OCI-LY7 (cell line): ENCODE results near the gene KIR3DL3. TPM values are rescaled to one million over a fixed set of nuclear protein-coding genes. Genes with fewer than 3 reads are reported as not detected.

Experiments used
- BruUV-seq: library from RNA; stranded (reverse); fragments of 400-500 nt; replicated peaks from 2 replicates; lab custom pipeline; 2021; lab: Mats Ljungman, UMichigan
- CTCF ChIA-PET: fragments of 300-600 bp; sonication (Branson Sonifier 250); formaldehyde crosslinking; loops from one replicate; lab custom pipeline; 2022; ENCODE audit warnings: antibody characterized with exemption; ENCODE audit not compliant: unreplicated experiment; lab: Charles Lee
- POLR2A ChIA-PET: fragments of 300-600 bp; sonication (Branson Sonifier 250); formaldehyde crosslinking; loops from one replicate; lab custom pipeline; 2022; ENCODE audit warnings: antibody characterized with exemption; lab: Charles Lee
- DNase-seq: peaks from one replicate; pipeline ENCODE4 v3.0.0-alpha.2; 2015; ENCODE audit warnings: low spot score
- H2AFZ ChIP-seq: fragments of 200-600 bp; sonication (generic), shearing (Covaris generic); 2 replicates; pipeline ENCODE4 v1.6.1; 2014; ENCODE audit warnings: mild to moderate bottlenecking, antibody characterized with exemption, low read length, moderate library complexity
- H3K27ac ChIP-seq: fragments of 200-600 bp; sonication (generic); 2 replicates; pipeline ENCODE4 v1.5.1; 2014; ENCODE audit warnings: mixed run types, low read depth, mild to moderate bottlenecking, moderate library complexity, low read length, inconsistent platforms; ENCODE audit not compliant: poor library complexity, severe bottlenecking
- H3K36me3 ChIP-seq: fragments of 200-600 bp; sonication (generic); 2 replicates; pipeline ENCODE4 v1.6.1; 2014; ENCODE audit warnings: mild to moderate bottlenecking, antibody characterized with exemption, low read length, moderate library complexity, mixed read lengths; ENCODE audit not compliant: insufficient read depth
- H3K4me1 ChIP-seq: fragments of 200-600 bp; sonication (generic); 2 replicates; pipeline ENCODE4 v1.5.1; 2014; ENCODE audit warnings: mild to moderate bottlenecking, low read length; ENCODE audit not compliant: insufficient read depth, poor library complexity, severe bottlenecking
- H3K4me2 ChIP-seq: fragments of 200-600 bp; sonication (generic); 2 replicates; pipeline ENCODE4 v1.6.1; 2014; ENCODE audit warnings: mild to moderate bottlenecking, low read length
- H3K4me3 ChIP-seq: fragments of 200-600 bp; sonication (generic); 2 replicates; pipeline ENCODE4 v1.5.1; 2014; ENCODE audit warnings: mild to moderate bottlenecking, low read depth, low read length; ENCODE audit not compliant: poor library complexity, severe bottlenecking
- H3K79me2 ChIP-seq: fragments of 200-600 bp; sonication (generic); 2 replicates; pipeline ENCODE4 v1.6.1; 2016; ENCODE audit warnings: low read depth, mild to moderate bottlenecking, low read length, moderate library complexity, mixed read lengths; ENCODE audit not compliant: insufficient read depth
- H3K9me2 ChIP-seq: fragments of 200-600 bp; sonication (generic); 2 replicates; pipeline ENCODE4 v1.6.1; 2016; ENCODE audit warnings: mild to moderate bottlenecking, low read length, mixed read lengths; ENCODE audit not compliant: insufficient read depth
- H3K9me3 ChIP-seq: fragments of 200-600 bp; sonication (generic); 2 replicates; pipeline ENCODE4 v1.6.1; 2014; ENCODE audit warnings: mild to moderate bottlenecking, mixed run types, low read length, mixed read lengths
- H4K20me1 ChIP-seq: fragments of 200-600 bp; sonication (generic); 2 replicates; pipeline ENCODE4 v1.6.1; 2014; ENCODE audit warnings: mild to moderate bottlenecking, antibody characterized with exemption, low read length, moderate library complexity, mixed read lengths; ENCODE audit not compliant: insufficient read depth
- EZH2phosphoT487 ChIP-seq: fragments of 200-600 bp; sonication (generic); IDR thresholded peaks from 2 replicates; pipeline ENCODE4 v1.6.1; 2018; ENCODE audit warnings: low read depth, borderline replicate concordance, mild to moderate bottlenecking, mixed run types, antibody characterized with exemption, low read length, moderate library complexity, mixed read lengths
- intact Hi-C: fragments of 100-400 bp; cut with micrococcal nuclease; formaldehyde crosslinking; loops from one replicate; pipeline ENCODE4 v1.10.0; 2022; ENCODE audit not compliant: unreplicated experiment
- total RNA-seq, 2 experiments: library from RNA; depleted of rRNA in 1 of 2; stranded (reverse); fragments of >200 nt in 1 of 2; shearing (Covaris generic) in 1 of 2; gene quantifications; 2 replicates each; pipeline ENCODE4 v1.2.3, GENCODE V29; 2014 to 2022
- TF ChIP-seq, protein P1 (sequence below): fragments of 200-600 bp; sonication (generic); conservative IDR thresholded peaks from 2 replicates; pipeline ENCODE4 v1.5.1; 2014; ENCODE audit warnings: mild to moderate bottlenecking, antibody characterized with exemption, low read length, moderate library complexity, mixed read lengths

KIR3DL3 gene
- total RNA-seq, 2 experiments from 2014 or later = not detected

DNA sequence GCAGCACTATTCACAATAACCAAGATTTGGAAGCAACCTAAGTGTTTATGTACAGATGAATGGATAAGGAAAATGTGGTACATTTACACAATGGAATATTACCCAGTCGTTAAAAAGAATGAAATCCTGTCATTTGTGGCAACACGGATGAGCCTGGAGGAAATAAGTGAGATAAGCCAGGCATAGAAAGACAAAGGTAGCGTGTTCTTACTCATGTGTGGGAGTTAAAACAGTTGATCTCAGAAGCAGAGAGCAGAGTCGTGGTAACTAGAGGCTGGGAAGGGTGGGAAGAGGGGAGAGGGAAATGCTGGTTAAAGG lies 32.0 kb upstream of the KIR3DL3 start:
- no peak for DNase-seq
- TF ChIP-seq EZH2phosphoT487 = no peak
- TF ChIP-seq, protein P1, sequence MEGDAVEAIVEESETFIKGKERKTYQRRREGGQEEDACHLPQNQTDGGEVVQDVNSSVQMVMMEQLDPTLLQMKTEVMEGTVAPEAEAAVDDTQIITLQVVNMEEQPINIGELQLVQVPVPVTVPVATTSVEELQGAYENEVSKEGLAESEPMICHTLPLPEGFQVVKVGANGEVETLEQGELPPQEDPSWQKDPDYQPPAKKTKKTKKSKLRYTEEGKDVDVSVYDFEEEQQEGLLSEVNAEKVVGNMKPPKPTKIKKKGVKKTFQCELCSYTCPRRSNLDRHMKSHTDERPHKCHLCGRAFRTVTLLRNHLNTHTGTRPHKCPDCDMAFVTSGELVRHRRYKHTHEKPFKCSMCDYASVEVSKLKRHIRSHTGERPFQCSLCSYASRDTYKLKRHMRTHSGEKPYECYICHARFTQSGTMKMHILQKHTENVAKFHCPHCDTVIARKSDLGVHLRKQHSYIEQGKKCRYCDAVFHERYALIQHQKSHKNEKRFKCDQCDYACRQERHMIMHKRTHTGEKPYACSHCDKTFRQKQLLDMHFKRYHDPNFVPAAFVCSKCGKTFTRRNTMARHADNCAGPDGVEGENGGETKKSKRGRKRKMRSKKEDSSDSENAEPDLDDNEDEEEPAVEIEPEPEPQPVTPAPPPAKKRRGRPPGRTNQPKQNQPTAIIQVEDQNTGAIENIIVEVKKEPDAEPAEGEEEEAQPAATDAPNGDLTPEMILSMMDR = no peak
- Histone ChIP-seq H3K79me2 (no peaks in the 10 kb centered on the region), H2AFZ (no peak overlapping the region), H3K4me3 (no peak overlapping the region), H3K9me3 (no peaks in the 10 kb centered on the region), H4K20me1 (no peaks in the 10 kb centered on the region), H3K4me2 (no peak overlapping the region), H3K4me1 (no peaks in the 10 kb centered on the region), H3K27ac (no peak overlapping the region), H3K9me2 (no peaks in the 10 kb centered on the region), H3K36me3 (no peaks in the 10 kb centered on the region)
- POLR2A ChIA-PET = no interaction called here
- intact Hi-C loops = no loop called here
- CTCF ChIA-PET = no interaction called here
- BruUV-seq = no TSS peak

DNA sequence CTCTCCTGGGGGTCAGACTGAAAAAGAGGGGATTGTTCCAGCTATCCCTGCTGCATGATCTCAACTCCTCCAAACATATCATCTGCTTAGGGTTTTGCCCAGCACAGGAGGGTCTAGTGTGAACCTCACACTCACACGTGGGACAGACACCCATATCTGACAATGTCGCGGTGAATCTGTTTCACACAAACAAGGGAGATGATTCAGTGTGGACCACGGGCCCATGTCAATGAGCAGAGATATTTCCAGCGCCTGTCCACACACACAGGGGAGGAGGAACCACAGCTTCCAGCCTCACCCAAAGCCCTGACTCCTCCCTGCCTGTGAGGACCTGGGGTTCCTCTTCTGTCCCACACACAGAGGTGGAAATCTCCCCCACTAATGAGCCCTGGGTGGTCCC lies 29.6 kb upstream of the KIR3DL3 start:
- no peaks in the 10 kb centered on the region for H3K4me1 ChIP-seq
- no peak overlapping the region for H3K4me2 ChIP-seq
- TF ChIP-seq, protein P1 = no peak
- no peak for TF ChIP-seq EZH2phosphoT487
- no peak overlapping the region for H2AFZ ChIP-seq
- ChIA-PET CTCF (no interaction called here), POLR2A (no interaction called here)
- H3K36me3 ChIP-seq = no peaks in the 10 kb centered on the region
- intact Hi-C loops = no loop called here
- no peaks in the 10 kb centered on the region for H3K79me2 ChIP-seq
- no peaks in the 10 kb centered on the region for H3K9me3 ChIP-seq
- no peak for DNase-seq
- H3K27ac ChIP-seq = no peak overlapping the region
- no TSS peak for BruUV-seq
- no peaks in the 10 kb centered on the region for H4K20me1 ChIP-seq
- H3K9me2 ChIP-seq = no peaks in the 10 kb centered on the region
- no peak overlapping the region for H3K4me3 ChIP-seq

DNA sequence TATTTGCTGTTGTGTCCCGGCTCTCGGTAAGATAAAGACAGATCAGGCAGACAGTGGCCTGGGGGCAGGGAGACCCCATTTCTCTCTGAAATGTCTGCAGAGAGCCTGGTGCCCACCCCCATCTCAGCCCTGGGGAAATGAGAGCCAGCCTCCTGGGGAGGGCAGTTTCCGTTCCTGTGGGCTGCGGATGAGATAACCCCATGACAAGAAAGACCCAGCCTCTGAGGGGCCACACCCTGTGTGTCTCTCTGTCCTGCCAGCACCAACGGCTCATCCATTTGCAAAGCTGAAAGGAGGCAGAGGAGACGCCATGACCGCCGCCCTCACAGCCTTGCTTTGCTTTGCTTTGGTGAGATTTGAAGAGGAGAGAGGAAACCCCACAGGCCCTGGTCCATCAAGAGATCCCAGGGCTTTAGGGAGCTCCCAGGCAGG lies 28.1 kb upstream of the KIR3DL3 start:
- no TSS peak for BruUV-seq
- POLR2A ChIA-PET = no interaction called here
- DNase-seq = no peak
- Histone ChIP-seq H4K20me1 (no peaks in the 10 kb centered on the region), H3K4me1 (no peaks in the 10 kb centered on the region), H3K4me3 (no peak overlapping the region), H3K36me3 (no peaks in the 10 kb centered on the region), H3K9me2 (no peaks in the 10 kb centered on the region), H3K9me3 (no peaks in the 10 kb centered on the region), H2AFZ (no peak overlapping the region), H3K79me2 (no peaks in the 10 kb centered on the region), H3K4me2 (no peak overlapping the region), H3K27ac (no peak overlapping the region)
- TF ChIP-seq EZH2phosphoT487 = no peak
- TF ChIP-seq, protein P1 = no peak
- intact Hi-C loops = no loop called here
- CTCF ChIA-PET = no interaction called here
